ENCODE results near the gene CPED1. TPM values are rescaled to one million over a fixed set of nuclear protein-coding genes. Genes with fewer than 3 reads are reported as not detected.

The CPED1 gene
- total and polyA plus RNA-seq, 11 donors, result 3.6 to 51.2 (median 24.8) TPM

DNA sequence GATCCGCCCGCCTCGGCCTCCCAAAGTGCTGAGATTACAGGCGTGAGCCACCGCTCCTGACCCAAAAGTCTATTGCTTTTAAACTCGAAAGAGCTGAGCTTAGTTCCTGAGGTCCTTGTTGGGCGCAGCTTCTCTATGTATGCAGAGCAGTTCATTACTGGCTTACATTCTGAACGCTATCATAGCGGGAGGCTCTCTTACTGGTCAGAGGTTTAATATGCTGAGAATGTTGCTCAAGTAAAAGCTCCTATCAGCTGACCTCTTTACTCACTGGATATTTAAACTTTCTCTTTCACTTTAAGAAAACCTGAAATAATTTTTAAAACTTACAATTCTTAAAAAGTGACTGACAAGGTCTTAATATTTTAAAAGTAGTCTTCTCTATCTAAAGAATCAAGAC is 179.5 kb downstream of the CPED1 start:
- Histone ChIP-seq H3K9me3 (no peaks in the 10 kb centered on the region), H3K27me3 (no peaks in the 10 kb centered on the region), H3K36me3 (no peaks in the 10 kb centered on the region), H3K4me3 (no peak overlapping the region), H3K27ac (no peak overlapping the region), H3K4me1 (peaks cover 0 to 3% (median 0%) of the 10 kb centered on the region in 12 donors)
- WGBS, 4 donors, result 92 to 97% (median 94%) methylated on average over 9 of the region's 9 CpGs
- DNase-seq (no peak), ATAC-seq (no peak)
- TF ChIP-seq, protein P1, sequence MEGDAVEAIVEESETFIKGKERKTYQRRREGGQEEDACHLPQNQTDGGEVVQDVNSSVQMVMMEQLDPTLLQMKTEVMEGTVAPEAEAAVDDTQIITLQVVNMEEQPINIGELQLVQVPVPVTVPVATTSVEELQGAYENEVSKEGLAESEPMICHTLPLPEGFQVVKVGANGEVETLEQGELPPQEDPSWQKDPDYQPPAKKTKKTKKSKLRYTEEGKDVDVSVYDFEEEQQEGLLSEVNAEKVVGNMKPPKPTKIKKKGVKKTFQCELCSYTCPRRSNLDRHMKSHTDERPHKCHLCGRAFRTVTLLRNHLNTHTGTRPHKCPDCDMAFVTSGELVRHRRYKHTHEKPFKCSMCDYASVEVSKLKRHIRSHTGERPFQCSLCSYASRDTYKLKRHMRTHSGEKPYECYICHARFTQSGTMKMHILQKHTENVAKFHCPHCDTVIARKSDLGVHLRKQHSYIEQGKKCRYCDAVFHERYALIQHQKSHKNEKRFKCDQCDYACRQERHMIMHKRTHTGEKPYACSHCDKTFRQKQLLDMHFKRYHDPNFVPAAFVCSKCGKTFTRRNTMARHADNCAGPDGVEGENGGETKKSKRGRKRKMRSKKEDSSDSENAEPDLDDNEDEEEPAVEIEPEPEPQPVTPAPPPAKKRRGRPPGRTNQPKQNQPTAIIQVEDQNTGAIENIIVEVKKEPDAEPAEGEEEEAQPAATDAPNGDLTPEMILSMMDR (IDR thresholded peaks at IDR 0.05), result no peak
- no peak for TF ChIP-seq POLR2A (IDR thresholded peaks at IDR 0.05)
- intact Hi-C loops (cut with DNase I), result no loop called here

- WGBS, 4 donors, result 72 to 76% (median 75%) methylated on average over 2 of the region's 2 CpGs
- no peaks in the 10 kb centered on the region for H3K36me3 ChIP-seq
Measured at GRCh38 chr7:121169469-121169868, 181.0 kb downstream of the CPED1 start.

GRCh38 chr7:121172484-121172883 is 184.0 kb downstream of the CPED1 start:
- Histone ChIP-seq H3K27me3 (no peaks in the 10 kb centered on the region), H3K9me3 (no peaks in the 10 kb centered on the region), H3K36me3 (no peaks in the 10 kb centered on the region), H3K27ac (no peak overlapping the region), H3K4me1 (peaks cover 0 to 7% (median 0%) of the 10 kb centered on the region in 12 donors), H3K4me3 (no peak overlapping the region)
- TF ChIP-seq POLR2A (IDR thresholded peaks at IDR 0.05), result no peak
- TF ChIP-seq, protein P1 (IDR thresholded peaks at IDR 0.05), result no peak
- 86 to 90% (median 87%) methylated on average over 1 of the region's 1 CpG for WGBS, 4 donors
- DNase-seq (no peak), ATAC-seq (no peak)
- intact Hi-C loops (cut with DNase I), result no loop called here

More at GRCh38 chr7:121169469-121169868, 181.0 kb downstream of the CPED1 start:
- ATAC-seq, result no peak
- intact Hi-C loops (cut with DNase I), result no loop called here
- Histone ChIP-seq H3K4me3 (no peak overlapping the region), H3K27me3 (no peaks in the 10 kb centered on the region), H3K27ac (no peak overlapping the region), H3K9me3 (no peaks in the 10 kb centered on the region), H3K4me1 (peaks cover 0 to 3% (median 0%) of the 10 kb centered on the region in 12 donors)
- no peak for DNase-seq
- TF ChIP-seq, protein P1 (IDR thresholded peaks at IDR 0.05), result no peak
- no peak for TF ChIP-seq POLR2A (IDR thresholded peaks at IDR 0.05)

GRCh38 chr7:121175826-121176225 is 187.3 kb downstream of the CPED1 start:
- no peaks in the 10 kb centered on the region for H3K36me3 ChIP-seq
- intact Hi-C loops (cut with DNase I), result no loop called here
- no peaks in the 10 kb centered on the region for H3K27me3 ChIP-seq
- H3K4me1 ChIP-seq, result peaks cover 0 to 19% (median 0%) of the 10 kb centered on the region in 12 donors
- ATAC-seq (no peak), DNase-seq (no peak)
- H3K9me3 ChIP-seq, result no peaks in the 10 kb centered on the region
- no peak overlapping the region for H3K4me3 ChIP-seq
- TF ChIP-seq, protein P1 (IDR thresholded peaks at IDR 0.05), result no peak
- TF ChIP-seq POLR2A (IDR thresholded peaks at IDR 0.05), result no peak
- WGBS, 4 donors, result 83 to 89% (median 87%) methylated on average over 5 of the region's 5 CpGs
- H3K27ac ChIP-seq, result no peak overlapping the region
